LHCN-M2 (cell line): ENCODE results near the gene TSACC. TPM values are rescaled to one million over a fixed set of nuclear protein-coding genes. Genes with fewer than 3 reads are reported as not detected.

Experiments
- DNase-seq: peaks from one replicate; pipeline ENCODE4 v3.0.0-alpha.2; 2012; ENCODE audit warnings: low read depth
- total RNA-seq: library from RNA; depleted of rRNA; stranded (reverse); fragments of >200 nt; gene quantifications from 2 replicates; pipeline ENCODE4 v1.2.3, GENCODE V29; 2014; rRNA removed

The TSACC gene
- total RNA-seq, 1 experiment from 2014 or later = not detected

- no peak for DNase-seq
These were observed 54.8 kb downstream of the TSACC start for GRCh38 chr1:156393095-156393494.

- no peak for DNase-seq
These were observed 55.8 kb downstream of the TSACC start for GRCh38 chr1:156394082-156394481.

- no peak for DNase-seq
These were observed 56.6 kb downstream of the TSACC start for GRCh38 chr1:156394835-156395461.

Other genes with a start within 250 kb of the TSACC start
- 1,371 and 1,475 TPM in 2 replicates for gene LMNA, start 223.8 kb upstream of the TSACC start, total RNA-seq
- gene SEMA4A, start 184.9 kb upstream of the TSACC start, total RNA-seq = 0.40 and 0.64 TPM in 2 replicates
- 11.2 and 15.6 TPM in 2 replicates for gene SLC25A44, start 144.4 kb upstream of the TSACC start, total RNA-seq
- gene PMF1, start 125.5 kb upstream of the TSACC start, total RNA-seq = 67.2 and 70.1 TPM in 2 replicates
- gene BGLAP, start 96.3 kb upstream of the TSACC start, total RNA-seq = 2.0 and 4.3 TPM in 2 replicates
- gene PAQR6, start 90.5 kb upstream of the TSACC start, total RNA-seq = 0.83 and 1.8 TPM in 2 replicates
- 66.1 and 74.9 TPM in 2 replicates for gene SMG5, start 55.7 kb upstream of the TSACC start, total RNA-seq
- gene TMEM79, start 54.2 kb upstream of the TSACC start, total RNA-seq = 2.9 and 3.2 TPM in 2 replicates
- gene GLMP, start 42.8 kb upstream of the TSACC start, total RNA-seq = 42.2 and 45.6 TPM in 2 replicates
- not detected in 2 replicates for gene VHLL, start 39.2 kb upstream of the TSACC start, total RNA-seq
- gene CCT3, start 234 bp upstream of the TSACC start, total RNA-seq = 341 and 346 TPM in 2 replicates
- gene RHBG, start 30.7 kb downstream of the TSACC start, total RNA-seq = not detected in 2 replicates
- gene MEF2D, start 162.2 kb downstream of the TSACC start, total RNA-seq = 21.9 and 23.2 TPM in 2 replicates
- 45.6 and 48.0 TPM in 2 replicates for gene IQGAP3, start 234.0 kb downstream of the TSACC start, total RNA-seq
- gene TTC24, start 241.2 kb downstream of the TSACC start, total RNA-seq = not detected in 2 replicates